Superior temporal gyrus (tissue), 1 donor: ENCODE results near the gene RBMS1.

Experiments used
- DNase-seq: peaks from one replicate; pipeline ENCODE4 v3.0.0-alpha.2; 2016; ENCODE audit errors: extremely low spot score

RBMS1 gene

DNA sequence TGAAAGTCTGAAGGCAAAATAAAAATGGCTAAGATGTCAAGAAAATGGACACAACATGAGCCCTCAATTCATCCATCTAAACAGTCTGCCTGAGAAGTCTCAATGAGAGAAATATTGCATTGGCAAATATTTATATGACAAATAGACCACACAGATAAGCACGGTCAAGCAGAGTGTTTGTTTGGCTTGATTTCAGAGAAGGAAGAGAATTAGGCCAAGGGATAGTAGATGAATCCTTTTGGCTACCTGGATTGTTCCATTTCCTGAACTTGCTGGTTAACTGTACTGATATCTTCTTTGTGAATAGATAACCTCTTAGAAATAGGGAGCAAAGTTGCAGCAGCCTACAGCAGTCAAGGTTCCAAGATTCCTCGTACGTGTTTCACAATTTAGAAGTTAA lies 129.6 kb downstream of the RBMS1 start:
- DNase-seq = no peak

DNA sequence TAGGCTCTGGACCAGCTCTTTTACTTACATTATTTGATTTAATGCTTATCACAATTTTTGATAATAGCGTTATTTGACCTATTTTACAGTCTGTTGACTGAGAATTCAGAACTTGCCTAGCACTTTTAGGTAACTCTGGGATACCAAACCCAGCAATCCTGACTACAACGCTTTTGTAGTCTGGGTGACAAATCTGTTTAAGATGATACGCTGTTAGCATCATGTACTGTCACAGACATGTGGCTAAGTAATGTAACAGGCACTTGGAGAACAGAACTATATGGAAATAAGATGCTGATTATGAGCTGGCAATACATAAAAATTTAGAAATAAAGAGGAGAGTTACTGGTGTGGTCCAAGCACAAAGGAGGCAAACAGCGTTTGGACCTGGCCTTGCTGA lies 130.6 kb downstream of the RBMS1 start:
- no peak for DNase-seq

DNA sequence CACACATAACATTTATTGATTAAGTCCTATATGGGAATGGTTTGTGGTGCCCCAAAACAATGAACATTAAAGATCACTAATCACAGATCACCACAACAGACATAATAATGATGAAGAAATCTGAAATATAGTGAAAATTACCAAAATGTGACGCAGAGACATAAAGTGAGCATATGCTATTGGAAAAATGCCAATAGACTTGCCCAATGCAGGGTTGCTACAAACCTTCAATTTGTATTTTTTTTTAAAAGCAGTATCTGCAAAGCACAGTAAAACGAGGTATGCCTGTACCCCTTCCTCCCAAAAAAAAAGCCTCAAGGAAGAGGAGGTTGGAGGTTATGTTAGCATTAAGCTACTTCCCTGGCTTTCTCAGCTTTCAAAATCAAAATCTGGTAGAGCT lies 131.1 kb downstream of the RBMS1 start:
- DNase-seq = no peak

DNA sequence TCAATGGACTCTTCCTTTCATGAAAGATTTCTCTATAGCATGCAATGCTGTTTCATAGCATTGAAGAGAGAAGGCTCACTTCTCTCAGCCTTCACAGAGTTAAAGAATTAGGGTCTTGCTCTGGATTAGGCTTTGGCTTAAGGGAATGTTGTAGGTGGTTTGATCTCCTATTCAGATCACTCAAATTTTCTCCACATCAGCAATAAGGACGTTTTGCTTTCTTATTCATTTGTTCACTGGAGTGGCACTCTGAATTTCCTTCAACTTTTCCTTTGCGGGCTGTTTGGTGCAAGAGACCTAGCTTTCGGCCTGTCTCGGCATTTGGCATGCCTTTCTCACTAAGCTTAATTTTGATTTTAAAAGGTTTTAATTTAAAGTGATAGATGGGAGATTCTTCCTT lies 131.6 kb downstream of the RBMS1 start:
- DNase-seq = no peak

DNA sequence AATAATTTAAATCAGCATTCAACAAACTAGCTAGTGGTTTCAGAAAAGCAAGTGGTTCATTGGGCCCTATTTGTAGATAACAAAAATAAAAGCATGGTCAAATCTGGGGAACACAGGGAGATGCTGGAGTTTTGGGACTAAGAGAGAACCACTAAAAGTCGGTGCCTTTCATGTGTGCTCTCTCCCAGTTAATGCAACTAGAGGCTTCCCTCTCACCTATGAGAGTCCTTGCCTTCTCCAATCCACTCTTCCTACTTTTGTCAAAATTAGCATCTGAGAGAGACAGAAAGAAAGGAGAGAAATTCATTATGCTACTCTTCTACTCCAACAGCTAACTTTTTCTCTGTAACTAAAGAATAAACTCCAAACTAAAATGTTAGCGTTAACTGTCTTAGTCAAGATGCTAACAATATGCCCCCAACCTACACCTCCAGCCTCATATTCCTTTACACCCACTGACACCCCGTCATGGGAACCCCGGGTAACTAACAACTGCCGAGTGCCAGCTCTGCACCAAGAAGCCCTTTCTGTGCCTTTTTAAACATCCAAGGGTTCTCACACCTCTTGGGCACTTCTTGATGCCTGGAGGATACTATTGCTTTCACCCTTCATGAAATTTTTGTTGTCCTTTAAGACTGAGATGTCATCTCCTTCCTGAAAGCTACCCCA lies 133.4 kb downstream of the RBMS1 start:
- no peak for DNase-seq

DNA sequence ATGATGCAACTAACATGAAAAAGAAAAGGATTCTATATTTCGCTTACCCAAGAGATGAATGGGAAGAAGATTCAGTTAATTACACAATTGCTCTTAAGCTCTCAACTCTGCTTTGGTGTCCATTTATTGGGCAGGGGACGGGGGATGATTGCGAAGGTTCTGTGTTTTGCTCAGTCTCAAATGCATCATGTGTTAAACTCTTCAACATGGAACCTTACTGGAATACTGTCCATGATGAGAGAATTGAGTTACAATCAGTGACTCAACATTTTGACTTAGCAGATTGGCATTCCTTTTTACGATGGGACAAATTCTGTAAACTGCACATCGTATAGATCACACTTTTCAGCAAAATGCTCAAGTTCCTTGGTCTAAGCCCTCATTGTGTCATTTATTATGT lies 135.6 kb downstream of the RBMS1 start:
- DNase-seq = no peak

DNA sequence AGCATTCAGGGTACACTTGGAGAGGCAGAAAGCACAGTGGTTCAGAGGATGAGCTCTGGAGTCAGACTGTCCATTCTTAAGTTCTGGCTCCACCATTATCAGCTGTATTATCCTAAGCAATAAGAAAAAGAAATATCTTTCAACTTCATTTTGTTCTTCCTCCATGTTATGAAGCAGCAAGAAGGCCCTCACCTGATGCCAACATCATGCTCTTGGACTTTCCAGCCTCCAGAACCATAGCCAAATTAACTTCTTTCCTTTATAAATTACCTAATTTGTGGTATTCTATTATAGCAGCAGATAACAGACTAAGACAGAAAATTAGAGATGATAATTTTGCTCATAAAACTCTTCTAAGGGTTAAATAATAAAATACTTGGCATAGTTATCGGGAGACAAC lies 137.1 kb downstream of the RBMS1 start:
- no peak for DNase-seq

DNA sequence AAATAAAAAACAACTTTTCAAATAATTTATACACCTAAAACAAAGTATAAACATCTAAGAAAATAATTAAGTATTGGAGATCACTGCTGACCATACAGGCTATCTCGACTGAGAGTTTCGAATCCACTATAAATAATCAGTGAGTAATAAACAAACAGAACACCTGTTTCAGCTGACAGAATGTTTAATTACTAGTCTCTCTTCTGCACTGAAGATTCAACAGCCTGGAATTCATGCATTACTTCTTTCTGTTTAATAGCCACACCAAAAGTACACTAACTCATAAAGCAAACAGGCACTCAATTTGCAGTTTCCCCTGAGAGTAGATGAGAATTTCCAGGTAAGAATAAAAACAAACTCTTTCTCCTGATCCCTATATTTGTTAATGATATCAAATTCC lies 138.5 kb downstream of the RBMS1 start:
- DNase-seq = no peak

GRCh38 chr2:160354677-160355076 lies 138.9 kb downstream of the RBMS1 start:
- DNase-seq = no peak

DNA sequence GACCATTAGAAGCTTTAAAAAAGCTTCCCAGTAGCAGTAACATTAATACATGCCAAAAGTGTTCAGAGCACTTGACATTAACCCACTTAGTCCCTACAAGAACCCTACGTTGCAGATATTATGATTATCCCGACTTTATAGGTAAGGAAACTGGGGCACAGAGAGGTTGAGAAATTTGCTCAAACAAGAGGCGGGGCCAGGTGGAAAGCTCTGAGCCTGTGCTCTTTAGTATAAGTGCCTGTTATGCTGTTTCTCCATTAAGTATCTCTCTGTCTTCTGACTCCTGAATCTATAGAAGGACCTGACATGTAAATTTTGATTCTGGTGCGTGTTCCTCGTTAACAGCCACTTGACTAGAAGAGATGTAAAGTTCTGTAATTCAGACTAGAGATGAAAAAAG lies 139.8 kb downstream of the RBMS1 start:
- DNase-seq = no peak

DNA sequence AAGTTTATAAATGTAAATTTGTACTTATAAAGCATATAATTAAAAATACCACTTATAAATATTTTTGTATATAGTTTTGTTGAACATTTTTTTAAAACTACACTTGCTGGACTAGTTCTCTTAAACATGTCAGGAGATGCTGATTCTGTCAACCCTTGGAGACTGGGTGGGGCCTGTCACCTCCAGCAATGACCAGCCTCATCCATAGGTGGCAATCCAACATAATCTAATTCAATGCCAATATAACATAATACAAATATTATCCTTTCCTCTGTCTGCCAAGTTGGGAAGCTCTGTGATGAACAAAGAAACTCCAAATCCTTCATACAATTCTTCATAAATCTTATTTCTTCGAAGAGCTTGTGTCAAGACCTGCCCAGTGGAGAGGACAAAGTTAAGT lies 140.4 kb downstream of the RBMS1 start:
- DNase-seq = no peak

GRCh38 chr2:160352500-160352899 lies 141.1 kb downstream of the RBMS1 start:
- DNase-seq = no peak

DNA sequence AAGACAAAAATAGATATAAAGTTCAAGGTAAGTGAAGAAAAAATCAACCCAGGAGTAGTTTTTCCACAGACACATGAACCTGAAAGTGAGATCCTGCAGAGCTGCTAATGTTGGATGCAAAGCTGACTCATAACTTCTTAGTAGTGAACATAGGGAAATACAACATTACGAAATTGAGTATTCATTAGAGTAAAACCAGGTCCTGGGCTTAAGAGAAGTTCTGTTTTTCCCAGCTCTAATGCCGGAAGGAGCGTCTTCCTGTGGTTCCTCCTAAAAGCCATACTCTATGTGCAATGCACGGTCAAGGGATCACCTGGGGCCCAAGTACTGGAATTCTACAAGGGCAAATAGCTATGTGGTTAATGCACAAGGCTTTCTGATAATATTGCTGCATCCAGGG lies 141.7 kb downstream of the RBMS1 start:
- DNase-seq = no peak

- no peak for DNase-seq
Measured at GRCh38 chr2:160349306-160349705, 144.3 kb downstream of the RBMS1 start.

DNA sequence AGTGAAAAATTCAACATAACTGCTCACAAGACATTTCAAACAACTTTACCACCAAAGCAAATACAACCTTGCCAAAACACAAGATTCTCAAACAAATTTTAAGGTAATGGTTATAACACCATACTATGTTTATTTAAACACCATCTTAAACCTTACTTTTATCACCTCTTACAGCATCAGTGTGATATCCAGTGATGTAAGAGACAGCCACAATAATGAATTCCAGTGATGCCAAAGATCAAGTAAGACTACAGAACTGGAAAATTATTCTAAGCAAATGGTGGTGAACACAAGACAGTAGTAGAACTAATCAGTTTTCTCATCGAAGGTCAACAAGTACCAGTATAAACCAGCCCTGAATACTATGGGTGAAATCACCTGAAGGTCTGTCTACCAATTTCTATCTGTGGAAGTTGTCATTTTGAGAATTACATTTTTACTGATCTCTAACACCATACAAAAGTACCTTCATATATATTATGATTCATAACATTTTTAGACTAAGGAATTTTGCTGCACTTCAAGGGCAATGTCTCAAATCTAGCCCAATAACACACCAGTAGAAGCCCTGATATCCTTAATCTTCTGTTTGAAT lies 146.2 kb downstream of the RBMS1 start:
- no peak for DNase-seq

DNA sequence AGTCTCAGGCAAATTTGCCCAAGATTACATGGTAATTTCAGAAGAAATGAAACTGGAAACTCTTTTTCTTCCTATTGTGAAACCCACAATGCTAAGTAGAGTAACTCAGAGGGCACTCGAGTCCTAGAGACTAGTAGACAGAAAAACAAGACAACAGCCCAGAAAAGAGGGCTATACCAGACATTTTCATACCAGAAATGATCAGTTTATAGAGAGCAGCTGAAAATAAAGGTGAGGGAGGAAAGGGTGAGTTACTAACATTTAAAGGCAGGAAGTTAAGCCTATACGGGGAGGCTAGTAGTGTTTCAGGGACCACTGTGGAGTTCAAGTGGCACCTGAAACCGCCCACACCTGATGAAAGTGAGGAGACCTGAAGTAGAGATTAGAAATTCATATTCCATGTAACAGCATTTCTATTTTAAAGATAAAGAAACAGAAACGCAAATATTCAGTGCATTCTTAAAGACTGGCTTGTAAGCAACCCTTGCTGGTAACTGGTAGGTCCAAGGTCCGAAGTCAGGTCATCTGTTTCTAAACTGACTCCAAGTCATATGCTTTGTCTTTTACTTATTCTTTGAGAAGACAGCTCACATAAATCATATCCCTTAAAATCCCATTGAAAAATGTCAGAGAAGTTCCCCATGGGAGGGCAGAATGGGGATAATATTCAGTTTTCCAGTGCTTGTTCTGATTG lies 148.4 kb downstream of the RBMS1 start:
- DNase-seq = no peak

DNA sequence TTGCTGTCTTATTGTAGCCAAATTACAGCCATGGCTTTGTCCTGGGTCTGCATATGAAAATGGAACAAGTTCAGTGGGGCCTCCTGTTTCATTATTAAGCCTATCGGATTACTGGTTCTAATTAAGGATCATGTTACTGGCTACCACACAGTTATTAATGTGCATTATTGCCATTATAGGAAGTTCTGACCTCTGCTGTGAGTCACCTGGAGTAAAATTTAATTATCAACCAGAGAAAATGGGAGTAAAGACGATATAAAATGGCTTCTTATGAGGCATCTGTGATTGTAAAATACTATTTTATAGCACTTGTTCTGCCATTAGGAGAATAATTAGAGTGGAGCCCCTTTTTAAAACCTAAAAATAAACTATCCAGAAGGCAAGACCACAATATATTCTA lies 150.2 kb downstream of the RBMS1 start:
- no peak for DNase-seq

- no peak for DNase-seq
Measured at GRCh38 chr2:160339726-160340125, 153.9 kb downstream of the RBMS1 start.

- DNase-seq = no peak
Measured at GRCh38 chr2:160338901-160339685, 154.5 kb downstream of the RBMS1 start.

GRCh38 chr2:160337728-160338127 lies 155.9 kb downstream of the RBMS1 start:
- DNase-seq = no peak

GRCh38 chr2:160336635-160337034 lies 157.0 kb downstream of the RBMS1 start:
- DNase-seq = no peak

DNA sequence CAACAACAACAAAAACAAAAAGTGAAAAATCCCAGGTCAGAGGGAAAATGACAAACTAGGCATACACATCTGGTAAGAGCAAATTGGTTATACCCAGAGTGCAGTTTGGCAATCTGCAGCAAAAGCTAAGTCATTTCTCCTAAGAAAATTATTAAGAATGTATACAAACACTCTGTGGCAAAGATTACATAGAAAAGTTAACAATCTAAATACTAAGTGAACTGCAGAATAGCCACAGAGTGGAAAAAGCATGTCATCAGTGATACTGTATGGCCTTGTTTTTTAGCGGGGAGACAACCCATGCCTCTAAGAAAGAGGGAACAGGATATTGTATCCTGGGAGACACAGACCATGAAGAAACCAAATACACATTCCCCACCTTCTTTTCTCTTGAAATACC lies 157.5 kb downstream of the RBMS1 start:
- DNase-seq = no peak

- no peak for DNase-seq
Measured at GRCh38 chr2:160335441-160335840, 158.2 kb downstream of the RBMS1 start.
